IMR-90 (cell line): ENCODE results near the gene C9orf50. TPM values are rescaled to one million over a fixed set of nuclear protein-coding genes. Genes with fewer than 3 reads are reported as not detected.

Experiments
- FOS ChIP-seq: fragments of 150-350 bp; IDR thresholded peaks from 2 replicates; pipeline ENCODE4 v1.6.1; 2016; ENCODE audit warnings: low read depth, low read length
- NFE2L2 ChIP-seq: fragments of 150-350 bp; IDR thresholded peaks from 2 replicates; pipeline ENCODE4 v1.6.1; 2016; ENCODE audit warnings: low read depth, mild to moderate bottlenecking, low read length
- SMC3 ChIP-seq: fragments of 150-350 bp; IDR thresholded peaks from 2 replicates; pipeline ENCODE4 v1.6.1; 2016; ENCODE audit warnings: low read depth, mild to moderate bottlenecking, antibody characterized with exemption, low read length, moderate library complexity
- polyA plus RNA-seq, 3 experiments: library from polyadenylated mRNA; depleted of rRNA; stranded (reverse); fragments of >200 nt; gene quantifications; 2 replicates each; pipeline ENCODE4 v1.2.3, GENCODE V29; 2012; ENCODE audit warnings: low replicate concordance in 1 of 3
- total RNA-seq: library from RNA; depleted of rRNA; stranded (reverse); fragments of >200 nt; gene quantifications from 2 replicates; pipeline ENCODE4 v1.2.3, GENCODE V29; 2012

Gene C9orf50
- total and polyA plus RNA-seq, 2 of the 4 experiments (the other 2 are of a cell fraction), result 0.09 TPM; not detected in 1

- TF ChIP-seq SMC3 (peak; percentile 93), NFE2L2 (no peak), FOS (no peak)
These were observed 21.1 kb upstream of the C9orf50 start, which contains the start of gene ASB6 (continued) for GRCh38 chr9:129641750-129642585.
